Bronchial epithelial cell (primary cell): Measurements from ENCODE around the gene STK39. TPM values are rescaled to one million over a fixed set of nuclear protein-coding genes. Genes with fewer than 3 reads are reported as not detected.

ENCODE experiments used
- DNase-seq: peaks from one replicate; pipeline ENCODE4 v3.0.0-alpha.2; 2010; ENCODE audit warnings: low read depth
- FAIRE-seq: peaks from 2 replicates; lab custom pipeline; 2011; peaks lifted over from hg19 to GRCh38; lab: Jason Lieb, UNC
- H3K27me3 ChIP-seq: 2 replicates; pipeline ENCODE4 v1.5.1; 2011; ENCODE audit warnings: low read length; ENCODE audit not compliant: control insufficient read depth, insufficient read depth
- H3K36me3 ChIP-seq: 2 replicates; pipeline ENCODE4 v1.5.1; 2011; ENCODE audit warnings: low read length; ENCODE audit not compliant: control insufficient read depth, insufficient read depth
- H3K4me3 ChIP-seq: 2 replicates; pipeline ENCODE4 v1.5.1; 2011; ENCODE audit warnings: mild to moderate bottlenecking, low read depth, low read length, control low read depth
- CTCF ChIP-seq: IDR thresholded peaks from 2 replicates; pipeline ENCODE4 v1.5.1; 2011; ENCODE audit warnings: mild to moderate bottlenecking, moderate library complexity, low read length, control low read depth, inconsistent platforms; ENCODE audit not compliant: insufficient read depth, severe bottlenecking
- total RNA-seq: library from RNA; depleted of rRNA; stranded (reverse); fragments of >200 nt; gene quantifications from 2 replicates; pipeline ENCODE4 v1.2.1, GENCODE V29; 2014

STK39 gene
- total RNA-seq, 1 donor from 2014 or later = 20.3 TPM

- H3K4me3 ChIP-seq = no peak overlapping the region
- DNase-seq = no peak
- H3K27me3 ChIP-seq = no peaks in the 10 kb centered on the region
- FAIRE-seq = no peak
- TF ChIP-seq CTCF = no peak
- no peaks in the 10 kb centered on the region for H3K36me3 ChIP-seq
These were observed 5.6 kb upstream of the STK39 start for GRCh38 chr2:168252976-168253375.

DNA sequence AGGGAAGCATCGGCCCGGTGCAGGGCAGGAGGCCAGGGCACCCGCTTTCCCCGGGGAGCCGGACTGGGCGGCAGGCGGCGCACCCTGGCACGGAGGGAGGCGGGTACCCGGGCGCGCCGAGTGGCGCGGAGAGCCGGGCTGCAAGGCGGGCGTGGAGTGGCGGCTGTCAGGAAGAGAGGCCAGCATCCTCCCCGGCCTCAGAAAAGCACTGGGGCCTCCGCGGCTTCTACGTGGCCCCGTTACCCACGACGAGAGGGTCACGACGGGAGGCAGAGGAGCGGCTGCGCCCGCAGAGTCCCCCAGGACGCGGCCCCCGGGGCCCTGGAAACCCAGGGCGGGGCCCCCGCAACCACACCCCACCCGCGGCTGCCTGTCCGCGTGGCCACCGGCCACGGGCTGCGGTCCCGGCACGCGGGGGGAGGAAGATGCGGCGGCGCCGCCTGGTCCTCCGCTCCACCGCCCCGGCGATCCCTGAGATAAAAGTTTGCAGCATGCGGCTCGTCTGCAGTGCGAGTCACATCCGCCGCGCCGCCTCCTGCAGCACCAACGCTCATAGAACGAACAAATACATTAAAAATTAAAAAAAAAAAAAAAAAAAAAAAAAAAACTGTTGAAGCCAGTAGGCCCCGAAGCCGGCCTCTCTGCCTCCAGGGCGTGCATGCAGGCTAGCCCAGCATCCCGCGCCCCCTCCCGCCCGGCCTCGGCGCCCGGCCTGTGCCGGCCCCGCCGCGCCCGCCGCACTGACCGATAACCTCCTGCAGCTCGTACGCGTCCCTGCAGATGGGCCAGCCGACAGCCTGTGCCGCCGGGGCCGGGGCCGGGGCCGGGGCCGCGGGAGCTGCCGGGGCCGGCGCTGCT, 683 bp downstream of the STK39 start:
- no peak for FAIRE-seq
- TF ChIP-seq CTCF = peak; percentile 72
- Histone ChIP-seq H3K4me3 (peak overlapping the region; percentile 66), H3K27me3 (no peaks in the 10 kb centered on the region), H3K36me3 (no peaks in the 10 kb centered on the region)
- peak; percentile 45 for DNase-seq

DNA sequence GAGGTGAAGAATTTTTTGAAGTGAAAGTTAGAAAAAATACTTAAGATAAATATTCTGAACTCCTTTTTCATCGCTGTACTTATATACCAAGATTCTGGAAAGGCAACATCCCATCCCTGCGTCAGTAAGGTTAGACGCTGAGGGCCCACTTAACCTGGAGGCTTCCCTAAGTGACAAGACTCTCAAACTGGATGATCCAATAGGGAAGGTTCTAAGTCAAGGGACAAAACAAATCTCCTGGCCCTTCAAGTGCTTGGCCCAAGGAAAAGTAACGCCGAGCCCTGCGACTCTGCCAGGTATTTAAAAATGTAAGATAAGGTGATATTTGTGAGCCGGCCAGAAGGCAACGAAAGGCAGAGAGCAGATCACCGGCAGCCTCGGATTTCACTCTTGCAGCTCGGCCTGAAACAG, 1.3 kb downstream of the STK39 start:
- no peak for FAIRE-seq
- no peak for DNase-seq
- Histone ChIP-seq H3K36me3 (no peaks in the 10 kb centered on the region), H3K4me3 (peak overlapping the region; percentile 66), H3K27me3 (no peaks in the 10 kb centered on the region)
- TF ChIP-seq CTCF = no peak

DNA sequence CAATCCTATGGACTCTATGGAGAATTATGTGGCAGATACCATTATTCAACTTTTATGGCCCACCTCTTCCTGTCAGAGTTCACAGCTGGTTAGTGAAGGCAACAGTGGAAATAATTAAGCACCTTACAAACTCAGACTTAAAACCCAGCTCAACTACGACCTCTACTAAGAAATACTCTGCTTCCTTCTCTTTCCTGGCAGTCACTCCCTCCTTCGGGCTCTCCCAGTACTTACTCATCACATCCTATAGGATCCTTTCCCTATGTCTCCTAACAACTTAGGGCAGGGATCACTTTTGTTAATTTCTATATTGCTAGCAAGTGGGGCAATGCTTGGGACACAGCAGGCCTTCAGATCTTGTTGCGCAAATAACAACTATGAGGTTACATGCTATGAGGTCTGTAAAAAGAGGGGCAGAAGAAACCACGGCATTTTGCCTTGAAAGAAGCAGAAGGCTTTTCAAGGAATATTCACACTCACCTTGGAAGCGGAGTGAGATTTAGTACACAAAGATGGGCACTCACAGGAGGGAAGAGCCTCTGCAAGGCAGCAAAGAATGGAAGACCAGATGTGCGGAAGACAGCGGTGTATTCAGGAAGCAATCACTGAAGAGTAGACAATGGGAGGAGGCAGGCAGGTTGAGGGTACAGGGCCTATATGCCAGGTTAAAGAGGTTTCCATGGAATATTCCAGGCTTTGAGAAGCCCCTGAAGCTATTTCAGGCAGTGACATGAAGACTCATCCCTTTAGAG, 2.1 kb downstream of the STK39 start:
- Histone ChIP-seq H3K36me3 (no peaks in the 10 kb centered on the region), H3K27me3 (no peaks in the 10 kb centered on the region), H3K4me3 (no peak overlapping the region)
- DNase-seq (peak; percentile 68), FAIRE-seq (no peak)
- no peak for TF ChIP-seq CTCF

DNA sequence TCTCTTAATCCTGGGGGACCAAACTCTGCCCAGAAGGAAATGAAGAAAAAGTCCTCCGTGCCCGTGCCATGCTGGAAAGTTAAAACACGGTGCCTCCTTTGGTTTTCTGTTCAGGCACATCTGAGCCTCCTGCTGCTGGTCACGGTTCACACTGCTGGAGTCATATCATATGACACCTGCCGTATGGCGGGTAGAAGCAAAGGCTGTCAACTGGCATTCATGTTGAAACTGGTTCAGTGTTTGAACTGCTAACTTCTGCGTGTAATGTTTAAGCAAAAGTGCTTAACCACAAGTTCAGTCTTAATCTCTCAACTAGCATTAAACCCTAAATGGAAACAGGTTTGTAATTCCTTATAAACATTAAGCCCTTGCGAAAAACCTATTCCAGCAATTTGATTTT, 3.1 kb downstream of the STK39 start:
- FAIRE-seq (peak; percentile 91), DNase-seq (peak; percentile 95)
- Histone ChIP-seq H3K4me3 (no peak overlapping the region), H3K27me3 (no peaks in the 10 kb centered on the region), H3K36me3 (no peaks in the 10 kb centered on the region)
- TF ChIP-seq CTCF = no peak
